NT2/D1 (cell line): ENCODE measurements around the gene GAK.
"Not testable (repeated sequence)": the region's sequence is repeated elsewhere in the genome, so short reads cannot be mapped to it uniquely, and the experiment has no call there.

Experiments used
- DNase-seq: peaks from one replicate; pipeline ENCODE4 v3.0.0-alpha.2; 2011; ENCODE audit warnings: low read depth, low spot score
- H3K27me3 ChIP-seq: 2 replicates; pipeline ENCODE4 v1.6.0; 2011; ENCODE audit warnings: mild to moderate bottlenecking; ENCODE audit not compliant: insufficient read length, insufficient read depth
- H3K36me3 ChIP-seq: 2 replicates; pipeline ENCODE4 v1.6.1; 2011; ENCODE audit warnings: mild to moderate bottlenecking, low read length, mixed read lengths; ENCODE audit not compliant: insufficient read depth, insufficient read length
- H3K4me1 ChIP-seq: 2 replicates; pipeline ENCODE4 v1.5.1; 2011; ENCODE audit not compliant: insufficient read depth, insufficient read length
- H3K4me3 ChIP-seq: 2 replicates; pipeline ENCODE4 v1.5.1; 2011; ENCODE audit warnings: low read depth; ENCODE audit not compliant: insufficient read length
- H3K9ac ChIP-seq: 2 replicates; pipeline ENCODE4 v1.6.0; 2011; ENCODE audit warnings: low read depth; ENCODE audit not compliant: insufficient read length
- H3K9me3 ChIP-seq: 2 replicates; pipeline ENCODE4 v1.5.1; 2011; ENCODE audit warnings: mild to moderate bottlenecking, low read length; ENCODE audit not compliant: insufficient read depth
- SUZ12 ChIP-seq: IDR thresholded peaks from 2 replicates; pipeline ENCODE4 v1.6.1; 2011; ENCODE audit not compliant: insufficient read length, insufficient read depth; ENCODE audit errors: extremely low read depth
- YY1 ChIP-seq: IDR thresholded peaks from 2 replicates; pipeline ENCODE4 v1.6.1; 2011; ENCODE audit not compliant: insufficient read length, insufficient read depth
- ZNF274 ChIP-seq: IDR thresholded peaks from 2 replicates; pipeline ENCODE4 v1.6.1; 2011; ENCODE audit warnings: mild to moderate bottlenecking, low read depth, low read length

The GAK gene

DNA sequence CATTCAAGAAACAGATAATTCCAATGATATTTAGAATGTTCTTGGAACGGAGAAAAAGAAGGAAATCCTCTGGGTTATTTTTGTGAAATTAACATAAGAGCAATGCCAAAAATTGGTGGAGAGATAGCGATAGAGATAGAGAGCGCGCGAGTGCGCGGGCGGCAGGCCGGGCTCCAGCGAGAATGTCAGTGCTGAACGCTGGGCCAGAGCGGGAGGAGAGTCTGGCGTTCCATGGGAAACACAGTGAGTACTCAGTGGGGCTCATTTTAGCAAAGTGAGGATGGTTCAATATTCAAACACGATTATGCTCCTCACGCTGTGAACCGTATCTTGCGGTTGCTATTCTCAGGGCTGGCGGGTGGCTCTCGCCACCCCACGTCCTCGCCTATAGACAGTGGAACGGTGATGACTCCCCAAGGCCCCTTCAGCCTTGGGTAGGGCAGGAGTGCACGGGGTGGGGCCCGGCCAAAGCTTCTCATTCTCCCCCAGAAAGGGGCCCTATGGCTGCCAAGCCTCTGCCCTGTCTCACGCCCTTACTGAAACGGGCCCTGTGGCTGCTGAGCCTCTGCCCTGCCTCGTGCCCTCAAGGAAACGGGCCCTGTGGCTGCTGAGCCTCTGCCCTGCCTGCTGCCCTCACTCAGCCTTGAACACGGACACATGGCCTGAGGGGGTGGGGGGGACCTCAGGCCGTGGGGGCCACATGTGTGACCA lies 123.1 kb downstream of the GAK start:
- peaks cover 15% of the 10 kb centered on the region for H3K27me3 ChIP-seq
- no peak for DNase-seq
- H3K9ac ChIP-seq, result no peak overlapping the region
- H3K9me3 ChIP-seq, result no peaks in the 10 kb centered on the region
- no peaks in the 10 kb centered on the region for H3K36me3 ChIP-seq
- TF ChIP-seq YY1 (no peak), SUZ12 (no peak), ZNF274 (no peak)
- H3K4me1 ChIP-seq, result no peaks in the 10 kb centered on the region
- H3K4me3 ChIP-seq, result no peak overlapping the region

DNA sequence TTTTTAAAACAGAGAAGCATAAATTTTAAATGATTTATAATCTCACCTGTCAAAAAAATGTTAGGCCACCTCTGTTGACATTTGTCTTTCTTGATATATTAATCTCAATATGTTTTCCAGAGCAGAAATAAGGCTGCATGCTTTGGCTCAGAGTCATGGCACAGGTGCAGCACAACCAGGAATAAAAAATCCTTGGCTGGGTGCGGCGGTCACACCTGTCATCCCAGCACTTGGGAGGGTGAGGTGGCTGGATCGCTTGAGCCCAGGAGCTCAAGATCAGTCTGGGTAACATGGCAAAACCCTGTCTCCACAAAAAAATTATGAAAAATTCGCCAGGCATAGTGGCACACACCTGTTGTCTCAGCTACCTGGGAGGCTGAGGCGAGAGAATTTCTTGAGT lies 124.3 kb downstream of the GAK start:
- peaks cover 12% of the 10 kb centered on the region for H3K27me3 ChIP-seq
- no peak overlapping the region for H3K4me3 ChIP-seq
- TF ChIP-seq SUZ12, result no peak
- TF ChIP-seq ZNF274, result no peak
- TF ChIP-seq YY1, result no peak
- H3K4me1 ChIP-seq, result no peaks in the 10 kb centered on the region
- H3K9me3 ChIP-seq, result no peaks in the 10 kb centered on the region
- no peak overlapping the region for H3K9ac ChIP-seq
- no peak for DNase-seq
- H3K36me3 ChIP-seq, result no peaks in the 10 kb centered on the region

DNA sequence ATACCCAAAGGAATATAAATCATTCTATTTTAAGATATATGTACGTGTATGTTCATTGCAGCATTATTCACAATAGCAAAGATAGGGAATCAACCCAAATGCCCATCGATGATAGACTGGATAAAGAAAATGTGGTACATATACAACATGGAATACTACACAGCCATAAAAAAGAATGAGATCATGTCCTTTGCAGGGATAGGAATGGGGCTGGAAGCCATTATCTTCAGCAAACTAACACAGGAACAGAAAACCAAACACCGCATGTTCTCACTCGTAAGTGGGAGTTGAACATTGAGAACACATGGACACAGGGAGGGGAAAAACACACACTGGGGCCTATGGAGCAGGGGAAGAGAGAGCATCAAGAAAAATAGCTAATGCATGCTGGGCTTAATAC lies 125.1 kb downstream of the GAK start:
- not testable (repeated sequence) for H3K27me3 ChIP-seq, H3K9ac ChIP-seq, H3K9me3 ChIP-seq, DNase-seq, H3K36me3 ChIP-seq, H3K4me3 ChIP-seq, H3K4me1 ChIP-seq

DNA sequence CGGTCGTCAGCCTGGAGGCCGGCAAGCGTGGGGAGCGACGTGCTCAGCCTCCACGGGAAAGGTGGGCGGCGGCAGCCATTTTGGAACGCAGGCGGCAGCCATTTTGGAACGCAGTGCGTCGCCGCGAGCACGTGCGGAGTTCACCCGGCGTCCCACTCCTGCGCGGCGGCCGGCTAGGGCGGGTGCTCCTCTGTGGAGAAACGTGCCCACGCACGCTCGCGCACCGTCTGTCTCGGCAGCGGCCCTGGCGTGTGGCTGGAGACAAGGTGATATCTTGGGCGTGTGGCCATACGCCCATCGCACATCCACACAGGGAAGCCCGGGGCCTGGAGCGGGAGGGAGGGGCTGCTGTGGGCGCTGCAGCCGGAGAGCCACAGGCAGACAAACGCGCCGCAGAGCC lies 127.3 kb downstream of the GAK start:
- Histone ChIP-seq H3K9ac (no peak overlapping the region), H3K36me3 (no peaks in the 10 kb centered on the region), H3K4me1 (no peaks in the 10 kb centered on the region), H3K4me3 (no peak overlapping the region), H3K27me3 (peaks cover 2% of the 10 kb centered on the region), H3K9me3 (no peaks in the 10 kb centered on the region)
- no peak for DNase-seq
- TF ChIP-seq YY1 (peak; percentile 51), SUZ12 (no peak)

DNA sequence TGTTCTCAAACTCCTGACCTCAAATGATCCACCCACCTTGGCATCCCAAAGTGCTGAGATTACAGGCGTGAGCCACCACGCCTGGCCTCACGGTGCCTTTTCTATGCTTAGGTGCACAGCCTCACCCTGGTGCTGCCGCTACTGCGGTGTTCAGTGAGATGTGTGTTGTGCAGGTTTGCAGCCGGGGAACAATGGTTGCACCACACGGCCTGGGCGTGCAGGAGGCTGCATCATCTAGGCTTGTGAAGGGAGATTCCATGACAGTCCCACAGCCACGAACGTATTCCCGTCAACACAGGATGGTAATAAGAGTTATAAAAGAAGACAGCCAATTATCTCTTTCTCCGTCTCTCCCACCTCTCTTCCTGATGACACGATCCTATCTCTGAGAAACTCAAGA lies 128.2 kb downstream of the GAK start:
- no peaks in the 10 kb centered on the region for H3K9me3 ChIP-seq
- DNase-seq, result no peak
- H3K4me1 ChIP-seq, result no peaks in the 10 kb centered on the region
- no peaks in the 10 kb centered on the region for H3K36me3 ChIP-seq
- no peak for TF ChIP-seq ZNF274
- TF ChIP-seq YY1, result no peak
- TF ChIP-seq SUZ12, result no peak
- no peak overlapping the region for H3K4me3 ChIP-seq
- peaks cover 2% of the 10 kb centered on the region for H3K27me3 ChIP-seq
- H3K9ac ChIP-seq, result no peak overlapping the region

DNA sequence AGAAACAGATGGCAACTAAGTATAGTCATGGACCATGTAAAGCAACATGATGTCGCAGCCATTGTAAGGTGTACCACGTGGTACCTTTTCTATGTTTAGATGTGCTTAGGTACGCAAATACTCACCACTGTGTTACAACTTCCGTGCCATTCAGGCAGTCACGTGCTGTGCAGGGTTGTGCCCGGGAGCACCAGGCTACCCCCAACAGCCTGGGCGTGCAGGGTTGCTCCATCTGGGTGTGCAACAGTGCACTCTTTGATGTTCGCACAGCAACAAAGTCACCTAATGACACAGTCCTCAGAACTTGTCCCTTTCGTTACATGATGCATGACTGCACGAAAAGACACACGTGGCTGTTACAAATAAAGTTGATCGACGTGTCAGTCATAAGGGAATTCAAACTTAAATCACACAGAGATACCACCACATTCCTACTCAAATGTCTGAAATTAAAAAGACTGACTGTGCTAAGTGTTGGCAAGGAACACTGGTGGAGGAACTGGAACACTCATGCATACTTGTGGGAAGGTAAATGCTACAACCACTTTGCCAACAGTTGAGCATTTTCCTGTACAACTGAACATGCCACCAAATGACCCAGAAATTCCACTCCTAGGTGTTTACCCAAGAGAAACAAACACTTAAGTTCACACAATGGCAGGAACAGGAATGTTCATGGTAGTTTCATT lies 130.5 kb downstream of the GAK start:
- Histone ChIP-seq H3K9ac (no peak overlapping the region), H3K4me1 (no peaks in the 10 kb centered on the region), H3K9me3 (no peaks in the 10 kb centered on the region), H3K27me3 (peaks cover 9% of the 10 kb centered on the region), H3K36me3 (no peaks in the 10 kb centered on the region), H3K4me3 (no peak overlapping the region)
- TF ChIP-seq YY1 (no peak), ZNF274 (no peak), SUZ12 (no peak)
- no peak for DNase-seq
